GM12864 (cell line): ENCODE results near the gene MST1.

Source experiments
- DNase-seq: peaks from one replicate; pipeline ENCODE4 v3.0.0-alpha.2; 2011; ENCODE audit warnings: low read depth
- H3K4me3 ChIP-seq: 2 replicates; pipeline ENCODE4 v1.5.1; 2011; ENCODE audit warnings: mild to moderate bottlenecking, low read depth, low read length, control low read depth
- CTCF ChIP-seq: IDR thresholded peaks from 2 replicates; pipeline ENCODE4 v1.5.1; 2011; ENCODE audit warnings: low read depth, mild to moderate bottlenecking, moderate library complexity, low read length, control low read depth, inconsistent platforms; ENCODE audit errors: missing control alignments

Gene MST1

GRCh38 chr3:49636883-49637609, 52.2 kb downstream of the MST1 start:
- TF ChIP-seq CTCF = no peak
- H3K4me3 ChIP-seq = no peak overlapping the region
- no peak for DNase-seq

DNA sequence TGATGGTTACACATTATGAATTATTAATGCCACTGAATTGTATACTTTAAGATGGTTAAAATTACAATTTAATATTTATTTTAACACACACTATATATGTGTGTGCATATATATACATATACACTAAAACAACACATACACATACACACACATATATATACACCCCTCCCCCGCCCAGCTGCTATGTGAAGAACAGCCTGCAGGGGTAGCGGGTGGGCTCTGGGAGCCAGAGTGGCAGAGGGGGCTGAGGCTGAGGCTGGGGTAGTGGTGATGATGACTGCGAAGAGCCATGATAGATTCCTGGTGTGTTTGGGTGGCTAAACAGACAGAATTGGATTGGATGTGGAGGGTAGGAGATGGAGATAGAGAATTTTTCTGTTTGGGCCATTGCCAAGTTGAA, 54.5 kb downstream of the MST1 start:
- no peak overlapping the region for H3K4me3 ChIP-seq
- no peak for DNase-seq
- TF ChIP-seq CTCF = no peak
